SJSA1 (cell line): ENCODE results near the gene USP34. TPM values are rescaled to one million over a fixed set of nuclear protein-coding genes. Genes with fewer than 3 reads are reported as not detected.
A peak's percentile ranks its signal among the peaks of the same experiment; 100 is the strongest.
"Not testable (repeated sequence)": the region's sequence is repeated elsewhere in the genome, so short reads cannot be mapped to it uniquely, and the experiment has no call there.

ENCODE experiments used
- DNase-seq, 2 experiments: peaks; one replicate each; pipeline ENCODE4 v3.0.0-alpha.2; 2015 to 2020; ENCODE audit warnings: low spot score in 2 of 2, low read depth in 1 of 2
- H3K27ac ChIP-seq: fragments of 250-450 bp; sonication (Bioruptor Pico); 2 replicates; pipeline ENCODE4 v1.5.1; 2020; ENCODE audit warnings: mild to moderate bottlenecking, moderate library complexity
- H3K27me3 ChIP-seq: fragments of 250-450 bp; sonication (Bioruptor Pico); replicated peaks from 2 replicates; pipeline ENCODE4 v1.5.1; 2020; ENCODE audit warnings: mild to moderate bottlenecking, moderate library complexity
- H3K36me3 ChIP-seq: fragments of 250-450 bp; sonication (Bioruptor Pico); 2 replicates; pipeline ENCODE4 v1.5.1; 2020; ENCODE audit warnings: mild to moderate bottlenecking
- H3K4me1 ChIP-seq: fragments of 250-450 bp; sonication (Bioruptor Pico); replicated peaks from 2 replicates; pipeline ENCODE4 v1.6.1; 2021; ENCODE audit warnings: mild to moderate bottlenecking
- H3K4me3 ChIP-seq: fragments of 250-450 bp; sonication (Bioruptor Pico); 2 replicates; pipeline ENCODE4 v1.5.1; 2020; ENCODE audit warnings: mild to moderate bottlenecking
- H3K9me3 ChIP-seq: fragments of 250-450 bp; sonication (Bioruptor Pico); replicated peaks from 2 replicates; pipeline ENCODE4 v1.5.1; 2020; ENCODE audit warnings: mild to moderate bottlenecking
- total RNA-seq: library from RNA; depleted of rRNA; stranded (reverse); fragments of >200 nt; shearing (Covaris generic); gene quantifications from 2 replicates; pipeline ENCODE4 v1.2.3, GENCODE V29; 2014

Gene USP34
- total RNA-seq, 1 experiment from 2014 or later, result 59.1 TPM

- peak; percentile 50 to 52 for DNase-seq
- H3K4me1 ChIP-seq, result peaks cover 32% of the 10 kb centered on the region
- H3K9me3 ChIP-seq, result no peaks in the 10 kb centered on the region
- peak overlapping the region; percentile 98 for H3K27ac ChIP-seq
- H3K4me3 ChIP-seq, result peak overlapping the region; percentile 62
- peaks cover 46% of the 10 kb centered on the region for H3K36me3 ChIP-seq
- no peaks in the 10 kb centered on the region for H3K27me3 ChIP-seq
These were observed 292.9 kb downstream of the USP34 start for GRCh38 chr2:61177727-61178549.

GRCh38 chr2:61176755-61177726, 293.8 kb downstream of the USP34 start:
- Histone ChIP-seq H3K27ac (peak overlapping the region; percentile 98), H3K27me3 (no peaks in the 10 kb centered on the region), H3K4me3 (peak overlapping the region; percentile 62), H3K36me3 (peaks cover 39% of the 10 kb centered on the region), H3K9me3 (no peaks in the 10 kb centered on the region), H3K4me1 (peaks cover 32% of the 10 kb centered on the region)
- peak; percentile 89 to 95 for DNase-seq

GRCh38 chr2:61175036-61175435, 295.9 kb downstream of the USP34 start:
- Histone ChIP-seq H3K36me3 (peaks cover 20% of the 10 kb centered on the region), H3K27me3 (no peaks in the 10 kb centered on the region), H3K9me3 (no peaks in the 10 kb centered on the region), H3K27ac (no peak overlapping the region), H3K4me3 (no peak overlapping the region), H3K4me1 (peaks cover 30% of the 10 kb centered on the region)
- DNase-seq, result no peak

- no peak overlapping the region for H3K4me3 ChIP-seq
- no peaks in the 10 kb centered on the region for H3K27me3 ChIP-seq
- H3K9me3 ChIP-seq, result no peaks in the 10 kb centered on the region
- no peak overlapping the region for H3K27ac ChIP-seq
- H3K36me3 ChIP-seq, result peaks cover 5% of the 10 kb centered on the region
- no peak for DNase-seq
- H3K4me1 ChIP-seq, result peaks cover 11% of the 10 kb centered on the region
These were observed 297.8 kb downstream of the USP34 start for GRCh38 chr2:61173116-61173515.

- H3K4me3 ChIP-seq, result no peak overlapping the region
- DNase-seq, result no peak
These were observed 298.2 kb downstream of the USP34 start for GRCh38 chr2:61172671-61173070.

GRCh38 chr2:61167579-61167978, 303.3 kb downstream of the USP34 start:
- Histone ChIP-seq H3K27ac (no peak overlapping the region), H3K4me1 (no peaks in the 10 kb centered on the region), H3K9me3 (no peaks in the 10 kb centered on the region), H3K4me3 (no peak overlapping the region), H3K27me3 (no peaks in the 10 kb centered on the region), H3K36me3 (peaks cover 21% of the 10 kb centered on the region)
- DNase-seq, result no peak

More at GRCh38 chr2:61172671-61173070, 298.2 kb downstream of the USP34 start:
- H3K36me3 ChIP-seq, result peaks cover 4% of the 10 kb centered on the region
- H3K9me3 ChIP-seq, result no peaks in the 10 kb centered on the region
- no peaks in the 10 kb centered on the region for H3K27me3 ChIP-seq
- no peak overlapping the region for H3K27ac ChIP-seq
- H3K4me1 ChIP-seq, result peaks cover 6% of the 10 kb centered on the region

- Histone ChIP-seq H3K27ac (no peak overlapping the region), H3K27me3 (no peaks in the 10 kb centered on the region), H3K9me3 (no peaks in the 10 kb centered on the region), H3K36me3 (peaks cover 31% of the 10 kb centered on the region), H3K4me3 (no peak overlapping the region), H3K4me1 (no peaks in the 10 kb centered on the region)
- DNase-seq, result no peak
These were observed 304.9 kb downstream of the USP34 start for GRCh38 chr2:61165946-61166345.

- not testable (repeated sequence) for H3K4me1 ChIP-seq, H3K9me3 ChIP-seq, H3K4me3 ChIP-seq, H3K27ac ChIP-seq, DNase-seq, H3K27me3 ChIP-seq
- peaks cover 35% of the 10 kb centered on the region for H3K36me3 ChIP-seq
These were observed 305.8 kb downstream of the USP34 start for GRCh38 chr2:61165082-61165481.

- Histone ChIP-seq H3K9me3 (no peaks in the 10 kb centered on the region), H3K4me3 (no peak overlapping the region), H3K27me3 (no peaks in the 10 kb centered on the region), H3K36me3 (peaks cover 35% of the 10 kb centered on the region), H3K4me1 (no peaks in the 10 kb centered on the region), H3K27ac (no peak overlapping the region)
- no peak for DNase-seq
These were observed 308.2 kb downstream of the USP34 start for GRCh38 chr2:61162721-61163120.

- Histone ChIP-seq H3K27me3 (no peaks in the 10 kb centered on the region), H3K36me3 (peaks cover 35% of the 10 kb centered on the region), H3K4me3 (no peak within 1 kb of the TSS), H3K4me1 (no peaks in the 10 kb centered on the region), H3K9me3 (no peaks in the 10 kb centered on the region), H3K27ac (no peak within 1 kb of the TSS)
- DNase-seq, result no peak
These were observed 309.0 kb downstream of the USP34 start, which contains the start of gene C2orf74 for GRCh38 chr2:61161888-61162287. TSS of gene C2orf74 (plus strand) at chr2:61162188. CDS start at chr2:61162515, 327 bp downstream.

- H3K27me3 ChIP-seq, result no peaks in the 10 kb centered on the region
- H3K4me3 ChIP-seq, result no peak overlapping the region
- H3K4me1 ChIP-seq, result no peaks in the 10 kb centered on the region
- peaks cover 21% of the 10 kb centered on the region for H3K36me3 ChIP-seq
- H3K9me3 ChIP-seq, result no peaks in the 10 kb centered on the region
- no peak overlapping the region for H3K27ac ChIP-seq
- DNase-seq, result no peak
These were observed 312.4 kb downstream of the USP34 start for GRCh38 chr2:61158356-61158955.

GRCh38 chr2:61157371-61158003, 313.4 kb downstream of the USP34 start:
- Histone ChIP-seq H3K4me1 (no peaks in the 10 kb centered on the region), H3K4me3 (no peak overlapping the region), H3K9me3 (no peaks in the 10 kb centered on the region), H3K27ac (no peak overlapping the region), H3K27me3 (no peaks in the 10 kb centered on the region), H3K36me3 (peaks cover 14% of the 10 kb centered on the region)
- DNase-seq, result no peak

GRCh38 chr2:61151436-61151835, 319.5 kb downstream of the USP34 start:
- Histone ChIP-seq H3K9me3 (no peaks in the 10 kb centered on the region), H3K4me1 (no peaks in the 10 kb centered on the region), H3K27me3 (no peaks in the 10 kb centered on the region), H3K36me3 (peaks cover 19% of the 10 kb centered on the region), H3K27ac (no peak overlapping the region), H3K4me3 (no peak overlapping the region)
- no peak for DNase-seq
